Loucy (cell line): ENCODE data around the gene BCL11A.

Source experiments
- H2AFZ ChIP-seq: fragments of 200-600 bp; sonication (generic); 2 replicates; pipeline ENCODE4 v1.6.0; 2016; ENCODE audit warnings: antibody characterized with exemption, mild to moderate bottlenecking, low read length, moderate library complexity
- H3F3A ChIP-seq: fragments of 200-600 bp; 2 replicates; pipeline ENCODE4 v1.6.0; 2016; ENCODE audit warnings: antibody characterized with exemption, low read depth, mild to moderate bottlenecking
- H3K27me3 ChIP-seq: fragments of 200-600 bp; sonication (generic); 2 replicates; pipeline ENCODE4 v1.6.1; 2014; ENCODE audit warnings: low read length, mild to moderate bottlenecking; ENCODE audit not compliant: insufficient read depth, poor library complexity, severe bottlenecking
- H3K36me3 ChIP-seq: fragments of 200-600 bp; sonication (generic); 2 replicates; pipeline ENCODE4 v1.6.1; 2016; ENCODE audit warnings: low read length; ENCODE audit not compliant: insufficient read depth
- H3K4me1 ChIP-seq: fragments of 200-600 bp; sonication (generic); 2 replicates; pipeline ENCODE4 v1.5.1; 2014; ENCODE audit warnings: low read length, mild to moderate bottlenecking; ENCODE audit not compliant: insufficient read depth, poor library complexity, severe bottlenecking
- H3K4me2 ChIP-seq: fragments of 200-600 bp; sonication (generic); 2 replicates; pipeline ENCODE4 v1.6.0; 2014; ENCODE audit warnings: antibody characterized with exemption, low read length, low read depth, mild to moderate bottlenecking; ENCODE audit not compliant: poor library complexity, severe bottlenecking
- H3K4me3 ChIP-seq: fragments of 200-600 bp; sonication (generic); 2 replicates; pipeline ENCODE4 v1.5.1; 2014; ENCODE audit warnings: low read length, mild to moderate bottlenecking, mixed read lengths; ENCODE audit not compliant: poor library complexity, severe bottlenecking
- H3K79me2 ChIP-seq: fragments of 200-600 bp; sonication (generic); 2 replicates; pipeline ENCODE4 v1.6.1; 2014; ENCODE audit warnings: low read length; ENCODE audit not compliant: insufficient read depth
- H3K9ac ChIP-seq: fragments of 200-600 bp; sonication (generic); 2 replicates; pipeline ENCODE4 v1.6.0; 2014; ENCODE audit warnings: mild to moderate bottlenecking, low read depth, low read length, moderate library complexity; ENCODE audit not compliant: poor library complexity, severe bottlenecking
- H3K9me2 ChIP-seq: fragments of 200-600 bp; sonication (generic); replicated peaks from 2 replicates; pipeline ENCODE4 v1.6.1; 2016; ENCODE audit warnings: low read depth, low read length, mixed read lengths
- H3K9me3 ChIP-seq: fragments of 200-600 bp; sonication (generic); 2 replicates; pipeline ENCODE4 v1.6.1; 2014; ENCODE audit warnings: mild to moderate bottlenecking, antibody characterized with exemption, low read length, low read depth; ENCODE audit not compliant: insufficient read depth
- H4K20me1 ChIP-seq: fragments of 200-600 bp; sonication (generic); 2 replicates; pipeline ENCODE4 v1.6.0; 2014; ENCODE audit warnings: antibody characterized with exemption, low read length, mild to moderate bottlenecking; ENCODE audit not compliant: insufficient read depth, poor library complexity, severe bottlenecking
- EZH2phosphoT487 ChIP-seq: fragments of 200-600 bp; IDR thresholded peaks from 2 replicates; pipeline ENCODE4 v1.6.1; 2018; ENCODE audit warnings: antibody characterized with exemption, mild to moderate bottlenecking, moderate library complexity, borderline replicate concordance
- TF ChIP-seq, protein P1 (sequence below): fragments of 200-600 bp; sonication (generic); conservative IDR thresholded peaks from 2 replicates; pipeline ENCODE4 v1.5.1; 2014; ENCODE audit warnings: mild to moderate bottlenecking, antibody characterized with exemption, low read length

BCL11A gene

DNA sequence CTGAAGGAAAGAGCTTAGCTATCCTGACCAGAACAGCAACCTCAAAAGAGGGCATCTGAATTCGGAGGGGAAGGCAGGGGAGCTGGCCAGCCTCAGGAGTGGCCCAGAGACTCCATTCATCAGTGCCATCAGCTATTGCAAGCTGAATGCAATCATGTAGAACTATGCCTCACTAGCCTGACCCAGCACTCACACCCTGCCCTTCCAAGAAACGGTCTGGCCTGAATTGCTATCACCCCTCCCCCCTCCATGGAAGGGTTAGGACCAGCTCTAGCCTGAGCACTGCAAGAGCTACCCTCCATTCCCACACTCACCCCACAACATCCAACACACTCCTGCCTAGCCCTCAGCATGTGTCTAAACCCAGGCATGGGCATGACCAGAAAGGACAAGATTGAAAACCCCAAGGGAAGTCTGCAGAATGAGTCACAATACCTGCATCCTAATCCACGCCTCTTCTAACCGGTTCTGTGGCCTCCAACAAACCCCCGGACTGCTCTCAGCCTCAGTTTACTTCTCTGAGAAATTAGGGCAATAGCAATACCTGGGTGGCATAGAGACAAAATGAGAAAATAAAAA lies 120.3 kb downstream of the BCL11A start:
- Histone ChIP-seq H2AFZ (no peak overlapping the region), H3K36me3 (no peaks in the 10 kb centered on the region), H3K4me3 (no peak overlapping the region), H3F3A (no peaks in the 10 kb centered on the region), H3K9ac (no peak overlapping the region), H4K20me1 (no peaks in the 10 kb centered on the region), H3K4me1 (no peaks in the 10 kb centered on the region), H3K4me2 (no peak overlapping the region), H3K27me3 (no peaks in the 10 kb centered on the region), H3K9me2 (no peaks in the 10 kb centered on the region), H3K79me2 (no peaks in the 10 kb centered on the region), H3K9me3 (no peaks in the 10 kb centered on the region)
- TF ChIP-seq EZH2phosphoT487 = no peak
- TF ChIP-seq, protein P1, sequence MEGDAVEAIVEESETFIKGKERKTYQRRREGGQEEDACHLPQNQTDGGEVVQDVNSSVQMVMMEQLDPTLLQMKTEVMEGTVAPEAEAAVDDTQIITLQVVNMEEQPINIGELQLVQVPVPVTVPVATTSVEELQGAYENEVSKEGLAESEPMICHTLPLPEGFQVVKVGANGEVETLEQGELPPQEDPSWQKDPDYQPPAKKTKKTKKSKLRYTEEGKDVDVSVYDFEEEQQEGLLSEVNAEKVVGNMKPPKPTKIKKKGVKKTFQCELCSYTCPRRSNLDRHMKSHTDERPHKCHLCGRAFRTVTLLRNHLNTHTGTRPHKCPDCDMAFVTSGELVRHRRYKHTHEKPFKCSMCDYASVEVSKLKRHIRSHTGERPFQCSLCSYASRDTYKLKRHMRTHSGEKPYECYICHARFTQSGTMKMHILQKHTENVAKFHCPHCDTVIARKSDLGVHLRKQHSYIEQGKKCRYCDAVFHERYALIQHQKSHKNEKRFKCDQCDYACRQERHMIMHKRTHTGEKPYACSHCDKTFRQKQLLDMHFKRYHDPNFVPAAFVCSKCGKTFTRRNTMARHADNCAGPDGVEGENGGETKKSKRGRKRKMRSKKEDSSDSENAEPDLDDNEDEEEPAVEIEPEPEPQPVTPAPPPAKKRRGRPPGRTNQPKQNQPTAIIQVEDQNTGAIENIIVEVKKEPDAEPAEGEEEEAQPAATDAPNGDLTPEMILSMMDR = no peak

DNA sequence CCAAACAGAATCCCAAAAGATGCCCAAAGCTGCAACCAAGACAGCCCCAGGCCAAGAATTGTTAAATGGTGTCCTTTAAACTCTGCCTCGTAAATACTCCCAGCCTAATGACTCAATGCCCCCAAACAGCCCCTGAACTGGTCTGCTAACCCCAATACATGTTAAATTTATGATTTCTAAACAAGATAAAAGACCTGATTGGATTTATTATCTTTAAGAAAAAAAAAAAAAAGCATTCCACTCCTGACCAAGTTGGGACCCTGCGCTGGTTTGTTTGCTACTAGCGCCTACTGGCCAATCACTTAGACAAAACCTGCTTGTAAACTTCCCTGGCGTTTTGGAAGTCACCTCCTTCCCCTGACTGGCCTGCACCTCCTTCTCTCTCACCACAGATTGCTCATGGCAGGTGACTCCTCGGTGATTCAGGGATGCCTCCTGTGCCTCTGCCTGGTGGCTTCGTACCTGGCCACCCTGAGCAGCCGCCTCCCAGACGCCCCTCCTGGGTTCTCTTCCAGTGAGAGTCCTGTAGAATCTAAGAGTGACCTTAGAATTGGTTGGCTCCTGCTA lies 121.3 kb downstream of the BCL11A start:
- Histone ChIP-seq H3K79me2 (no peaks in the 10 kb centered on the region), H3K36me3 (no peaks in the 10 kb centered on the region), H3F3A (no peaks in the 10 kb centered on the region), H4K20me1 (no peaks in the 10 kb centered on the region), H3K4me2 (no peak overlapping the region), H3K9me3 (no peaks in the 10 kb centered on the region), H3K4me3 (no peak overlapping the region), H3K9me2 (no peaks in the 10 kb centered on the region), H3K27me3 (no peaks in the 10 kb centered on the region), H3K9ac (no peak overlapping the region), H3K4me1 (no peaks in the 10 kb centered on the region), H2AFZ (no peak overlapping the region)
- TF ChIP-seq EZH2phosphoT487 = no peak
- TF ChIP-seq, protein P1 = no peak

DNA sequence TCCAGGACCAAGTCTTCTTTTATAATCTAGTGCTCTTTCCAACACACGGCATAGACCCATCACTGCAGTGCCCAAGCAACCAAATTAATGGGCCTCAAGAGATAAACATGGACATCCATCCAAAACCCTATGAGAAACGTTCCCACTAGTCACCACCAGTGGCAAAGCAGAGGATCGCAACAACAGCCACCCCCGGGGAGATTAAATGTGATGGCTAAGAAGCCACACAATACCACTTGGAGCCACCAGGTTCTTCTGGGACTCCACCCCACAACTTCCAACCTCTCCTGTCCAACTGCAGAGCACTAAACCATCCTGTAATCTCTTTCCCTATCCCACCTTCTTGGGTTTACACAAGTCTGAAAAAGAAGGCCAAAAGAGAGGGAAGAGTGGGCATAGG lies 123.8 kb downstream of the BCL11A start:
- TF ChIP-seq EZH2phosphoT487 = no peak
- TF ChIP-seq, protein P1 = no peak
- H3K4me2 ChIP-seq = no peak overlapping the region

More for the DNA sequence above, 123.8 kb downstream of the BCL11A start:
- no peak overlapping the region for H2AFZ ChIP-seq
- no peak overlapping the region for H3K9ac ChIP-seq
- H3K4me1 ChIP-seq = no peaks in the 10 kb centered on the region
- no peaks in the 10 kb centered on the region for H3K79me2 ChIP-seq
- no peak overlapping the region for H3K4me3 ChIP-seq
- no peaks in the 10 kb centered on the region for H3K36me3 ChIP-seq
- no peaks in the 10 kb centered on the region for H3F3A ChIP-seq
- no peaks in the 10 kb centered on the region for H3K9me2 ChIP-seq
- H3K9me3 ChIP-seq = no peaks in the 10 kb centered on the region
- H4K20me1 ChIP-seq = no peaks in the 10 kb centered on the region
- H3K27me3 ChIP-seq = no peaks in the 10 kb centered on the region
